HG03565 (cell line): ENCODE results near the gene VAPA.
"Not testable (repeated sequence)": the region's sequence is repeated elsewhere in the genome, so short reads cannot be mapped to it uniquely, and the experiment has no call there.

Experiments used
- ATAC-seq: cut with Tn5 transposase; IDR thresholded peaks from one replicate; pipeline ENCODE4 v1.9.1; 2021; ENCODE audit warnings: mild to moderate bottlenecking, moderate library complexity; ENCODE audit not compliant: unreplicated experiment

VAPA gene

DNA sequence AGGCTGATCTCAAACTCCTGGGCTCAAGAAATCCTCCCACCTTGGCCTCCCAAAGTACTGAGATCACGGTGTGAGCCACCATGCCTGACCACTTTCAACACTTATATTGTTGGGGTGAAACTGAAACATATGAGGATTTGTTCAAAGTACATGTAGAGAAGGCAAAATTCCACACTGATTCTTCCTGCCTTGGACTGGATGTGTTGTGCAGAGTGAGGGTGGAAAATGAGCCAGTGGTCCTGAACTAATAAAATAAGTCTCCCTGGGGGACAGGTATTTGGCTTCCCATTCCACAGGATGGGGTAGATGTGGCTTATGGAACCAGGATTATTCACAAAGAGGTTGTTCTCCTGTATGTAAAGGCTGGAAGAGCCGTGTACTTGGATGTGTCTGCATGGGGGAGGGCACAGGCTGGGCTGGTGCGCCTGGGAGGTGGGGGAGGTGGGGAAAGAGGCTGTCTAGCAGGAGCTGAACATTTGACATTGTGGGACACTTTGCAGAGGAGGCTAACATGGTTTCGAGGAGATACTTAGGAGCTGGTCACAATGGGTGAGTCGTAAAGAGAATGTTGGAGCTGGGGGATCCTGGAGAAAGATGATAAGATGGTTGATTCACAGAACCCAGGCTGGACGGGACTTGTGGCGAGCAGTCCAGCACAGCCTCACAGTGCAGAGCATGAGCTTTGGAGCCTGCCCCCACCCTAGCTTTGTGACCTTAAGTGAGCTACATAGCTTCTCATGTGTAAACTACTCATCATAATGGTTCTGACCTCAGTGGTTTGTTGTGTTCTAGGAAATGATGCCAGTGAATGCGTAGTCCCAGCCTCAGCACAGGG lies 28.4 kb upstream of the VAPA start, which contains the start of gene TXNDC2:
TXNDC2 (plus strand) TSS at position 804 of the 835 bp plus-strand sequence. CDS start 708 bp downstream, outside the sequence.
- no peak for ATAC-seq

DNA sequence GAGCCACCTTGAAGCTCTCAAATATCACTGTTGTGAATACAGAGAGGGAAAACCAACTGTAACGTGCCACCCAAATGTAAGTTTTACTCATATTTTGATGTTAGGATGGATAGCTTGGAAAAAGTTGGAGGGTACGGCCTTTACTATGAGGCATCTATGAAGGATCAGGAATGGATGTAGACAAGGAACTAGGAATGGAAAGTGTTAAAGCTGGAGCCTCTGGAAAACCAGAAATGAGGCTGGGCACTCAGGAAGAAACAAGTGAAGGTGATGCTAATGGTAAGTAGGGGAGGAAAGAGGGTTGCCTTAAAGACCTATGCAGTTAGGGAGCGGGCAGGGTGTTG lies 27.8 kb upstream of the VAPA start:
- ATAC-seq, result no peak

DNA sequence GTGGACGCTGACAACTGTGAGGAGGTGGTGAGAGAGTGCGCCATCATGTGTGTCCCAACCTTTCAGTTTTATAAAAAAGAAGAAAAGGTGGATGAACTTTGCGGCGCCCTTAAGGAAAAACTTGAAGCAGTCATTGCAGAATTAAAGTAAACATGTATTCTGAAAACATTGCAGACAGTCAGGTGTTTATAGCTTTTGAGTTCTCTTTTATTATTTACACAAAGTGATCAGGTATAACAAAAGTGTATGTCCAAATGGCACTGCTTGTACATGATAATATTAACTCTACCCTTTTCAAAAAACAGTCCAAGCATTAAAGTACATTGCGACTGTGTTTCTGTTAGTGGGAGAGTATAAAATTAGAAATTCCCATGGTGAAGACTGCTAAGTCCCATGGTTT lies 25.8 kb upstream of the VAPA start:
- ATAC-seq, result no peak

DNA sequence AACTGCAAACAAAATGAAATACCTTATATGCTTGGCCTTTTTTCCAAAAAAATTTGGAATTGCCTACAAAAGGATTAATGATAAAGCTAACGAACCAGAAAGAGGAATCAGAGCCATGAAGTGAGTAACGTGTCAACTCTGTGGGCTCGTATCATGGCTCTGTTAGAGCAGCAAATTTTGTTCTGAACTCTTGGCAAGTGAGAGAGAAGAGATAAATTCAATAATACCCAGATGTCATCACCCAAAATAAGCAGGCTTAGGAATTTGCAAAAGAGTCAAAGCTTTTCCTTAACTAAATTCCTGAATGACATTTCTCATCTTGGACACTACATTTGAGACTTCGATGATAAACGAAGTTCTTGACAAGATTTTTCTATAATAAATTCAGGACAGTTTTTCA lies 23.6 kb upstream of the VAPA start:
- no peak for ATAC-seq

DNA sequence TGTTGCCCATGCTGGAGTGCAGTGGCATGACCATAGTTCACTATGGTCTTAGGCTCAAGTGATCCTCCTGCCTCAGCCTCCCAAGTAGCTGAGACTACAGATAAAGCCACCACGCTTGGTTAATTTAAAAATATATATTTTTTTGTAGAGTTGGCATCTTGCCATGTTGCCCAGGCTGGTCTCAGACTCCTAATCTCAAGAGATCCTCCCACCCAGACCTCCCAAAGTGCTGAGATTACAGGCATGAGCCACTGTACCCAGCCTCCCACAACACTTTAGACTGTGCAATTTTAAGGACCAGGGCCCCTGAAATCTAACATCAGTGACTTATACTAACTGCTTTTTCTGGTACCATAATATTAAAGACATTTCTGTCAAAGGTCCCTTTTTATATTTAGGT lies 22.9 kb upstream of the VAPA start:
- no peak for ATAC-seq

DNA sequence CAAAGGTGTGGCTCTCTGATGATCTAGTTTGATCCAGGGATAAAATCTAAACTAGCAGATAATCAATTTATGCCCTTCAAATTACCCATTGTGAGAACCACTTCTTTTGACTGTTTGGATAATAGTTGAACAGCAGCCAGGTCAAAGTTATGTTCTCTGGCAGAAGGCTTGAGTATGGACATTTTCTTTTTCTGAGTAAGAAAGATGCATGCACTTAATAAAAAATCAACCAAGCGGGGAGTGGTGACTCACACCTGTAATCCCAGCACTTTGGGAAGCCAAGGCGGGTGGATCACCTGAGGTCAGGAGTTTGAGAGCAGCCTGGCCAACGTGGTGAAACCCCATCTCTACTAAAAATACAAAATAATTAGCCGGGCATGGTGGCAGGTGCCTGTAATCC lies 22.3 kb upstream of the VAPA start:
- ATAC-seq, result not testable (repeated sequence)

DNA sequence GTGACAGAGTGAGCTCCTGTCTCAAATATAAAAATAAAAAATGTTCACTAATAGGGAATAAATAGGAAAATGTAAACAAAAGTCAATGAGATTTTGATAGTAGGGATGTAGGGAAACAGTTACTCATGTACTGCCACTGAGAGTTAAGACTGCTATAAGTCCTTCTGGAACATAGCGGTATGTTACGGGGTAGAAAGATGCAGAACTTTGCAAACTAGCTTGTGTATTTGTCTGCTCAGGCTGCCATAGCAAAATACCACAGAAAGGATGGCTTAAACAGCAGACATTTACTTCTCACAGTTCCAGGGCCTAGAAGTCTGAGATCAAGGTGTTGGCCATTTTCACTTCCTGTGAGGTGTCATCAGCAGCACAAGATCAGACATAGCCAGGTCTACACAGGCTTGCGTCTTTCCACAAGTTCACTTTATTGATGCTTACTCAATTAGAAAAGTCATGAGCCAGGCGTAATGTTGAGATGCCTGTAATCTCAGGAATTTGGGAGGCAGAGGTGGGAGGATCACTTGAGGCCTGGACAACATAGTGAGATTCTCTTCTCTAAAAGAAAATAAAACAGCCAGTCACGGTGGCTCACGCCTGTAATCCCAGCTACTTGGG lies 19.3 kb upstream of the VAPA start:
- ATAC-seq, result no peak

DNA sequence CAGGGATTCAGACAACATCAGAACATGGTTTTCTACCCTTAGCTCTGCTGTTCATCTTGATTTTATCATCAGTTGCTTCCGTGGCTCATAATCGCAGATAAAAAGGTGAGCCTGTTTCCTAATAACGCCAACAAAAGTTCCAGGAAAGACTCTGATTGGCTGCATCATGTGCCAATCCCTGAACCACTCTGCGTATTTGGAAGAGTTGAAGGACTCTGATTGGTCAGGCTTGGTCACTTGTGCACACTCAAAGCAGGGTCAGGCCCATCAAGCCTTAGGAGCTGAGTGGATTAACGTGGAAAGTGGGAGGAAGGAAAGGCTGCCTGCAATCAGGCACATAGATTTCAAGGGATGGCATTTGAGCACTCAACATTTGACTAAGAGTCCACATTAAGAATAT lies 16.7 kb upstream of the VAPA start:
- no peak for ATAC-seq

DNA sequence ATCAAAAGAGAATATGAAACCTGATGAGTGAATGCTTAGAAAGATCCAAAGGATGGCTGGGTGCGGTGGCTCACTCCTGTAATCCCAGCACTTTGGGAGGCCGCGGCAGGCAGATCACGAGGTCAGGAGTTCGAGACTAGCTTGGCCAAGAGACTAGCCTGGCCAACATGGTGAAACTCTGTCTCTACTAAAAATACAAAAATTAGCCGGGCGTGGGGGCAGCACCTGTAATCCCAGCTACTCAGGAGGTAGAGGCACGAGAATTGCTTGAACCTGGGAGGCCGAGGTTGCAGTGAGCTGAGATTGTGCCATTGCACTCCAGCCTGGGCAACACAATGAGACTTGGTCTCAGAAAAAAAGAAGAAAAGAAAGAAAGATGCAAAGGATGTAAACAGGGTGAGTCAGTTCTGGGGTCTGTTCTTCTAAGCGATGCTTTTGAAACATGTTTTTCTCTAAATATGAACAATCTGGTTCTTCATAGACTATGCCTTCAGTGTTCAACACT lies 16.0 kb upstream of the VAPA start:
- not testable (repeated sequence) for ATAC-seq

DNA sequence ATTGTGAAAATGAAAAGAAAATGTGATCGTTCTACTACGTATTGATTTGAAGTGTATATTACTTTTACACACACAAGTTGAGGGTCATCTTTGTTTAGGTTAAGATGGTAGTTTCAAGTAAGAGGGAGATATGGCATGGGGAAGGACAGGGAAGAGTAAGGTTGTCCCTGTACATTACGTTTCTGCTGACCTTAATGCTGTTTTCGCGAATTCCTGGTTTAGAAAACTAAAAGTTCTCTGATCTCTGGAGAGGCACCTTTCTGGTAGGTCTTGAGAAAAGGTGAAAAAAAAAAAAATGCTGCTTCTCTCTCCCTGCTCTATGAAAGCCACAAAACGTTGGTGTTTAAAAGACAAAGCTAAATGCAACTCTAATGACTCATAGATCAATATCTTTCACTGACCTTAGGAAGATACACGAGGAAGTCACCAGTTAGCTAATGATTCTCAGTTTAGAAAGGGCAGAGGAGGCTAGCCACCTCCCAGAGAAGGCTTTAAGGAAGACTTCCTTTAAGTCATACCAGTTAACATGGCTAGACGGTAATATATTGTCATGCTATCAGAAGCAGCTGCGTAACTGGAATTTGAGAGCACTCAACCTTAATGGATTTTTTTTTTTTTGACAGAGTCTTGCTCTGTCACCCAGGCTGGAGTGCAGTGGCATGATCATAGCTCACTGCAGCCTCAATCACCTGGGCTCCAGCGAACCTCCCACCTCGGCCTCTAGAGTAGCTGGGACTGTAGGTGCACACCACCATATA lies 14.8 kb upstream of the VAPA start:
- ATAC-seq, result peak; percentile 64

DNA sequence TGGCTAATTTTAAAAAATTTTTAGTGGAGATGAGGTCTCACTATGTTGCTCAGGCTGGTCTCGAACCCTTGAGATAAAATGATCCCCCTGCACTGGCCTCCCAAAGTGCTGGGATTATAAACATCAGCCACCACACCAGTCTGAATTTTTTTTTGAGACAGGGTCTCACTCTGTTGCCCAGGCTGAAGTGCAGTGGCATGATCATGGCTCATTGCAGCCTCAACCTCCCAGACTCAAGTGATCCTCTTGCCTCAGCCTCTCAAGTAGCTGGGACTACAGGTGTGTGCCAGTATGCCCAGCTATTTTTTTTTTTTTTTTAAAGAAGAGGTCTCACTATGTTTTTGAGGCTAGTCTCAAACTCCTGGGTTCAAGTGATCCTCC lies 14.3 kb upstream of the VAPA start:
- not testable (repeated sequence) for ATAC-seq

DNA sequence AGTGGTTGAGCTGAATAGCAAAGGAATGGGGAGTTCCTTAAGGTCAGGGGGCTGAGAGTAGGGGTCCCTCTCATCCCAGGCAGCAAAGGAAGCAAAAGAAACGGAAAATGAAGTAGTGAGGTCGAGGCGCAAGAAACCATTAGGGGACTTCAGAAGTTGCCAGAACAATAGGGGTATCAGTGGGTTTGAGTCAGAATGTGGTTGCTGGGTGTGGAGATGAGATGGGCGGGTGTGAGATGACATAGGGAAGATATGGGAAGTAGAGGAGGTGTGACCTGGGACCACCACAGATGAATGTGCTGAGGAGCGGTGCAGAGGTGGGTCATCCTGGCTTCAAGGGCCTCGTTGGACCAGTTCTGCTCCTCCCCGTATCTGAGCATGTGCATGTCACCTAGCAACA lies 13.1 kb upstream of the VAPA start:
- ATAC-seq, result no peak

DNA sequence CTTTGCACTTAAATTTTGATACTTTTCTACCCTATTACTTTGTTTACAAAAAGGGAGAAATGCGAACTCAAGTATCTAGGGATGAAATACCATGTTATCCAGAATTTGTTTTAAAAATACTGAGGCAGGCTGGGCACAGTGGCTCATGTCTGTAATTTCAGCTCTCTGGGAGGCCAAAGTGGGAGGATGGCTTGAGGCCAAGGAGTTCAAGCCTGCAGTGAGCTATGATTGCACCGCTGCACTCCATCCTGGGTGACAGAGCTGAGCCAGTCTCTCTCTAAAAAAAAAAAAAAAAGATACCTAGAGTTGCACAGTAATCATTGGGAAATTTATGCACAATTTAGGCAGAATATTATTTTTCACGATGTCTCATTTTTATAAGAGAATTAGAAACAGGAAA lies 12.4 kb upstream of the VAPA start:
- no peak for ATAC-seq

DNA sequence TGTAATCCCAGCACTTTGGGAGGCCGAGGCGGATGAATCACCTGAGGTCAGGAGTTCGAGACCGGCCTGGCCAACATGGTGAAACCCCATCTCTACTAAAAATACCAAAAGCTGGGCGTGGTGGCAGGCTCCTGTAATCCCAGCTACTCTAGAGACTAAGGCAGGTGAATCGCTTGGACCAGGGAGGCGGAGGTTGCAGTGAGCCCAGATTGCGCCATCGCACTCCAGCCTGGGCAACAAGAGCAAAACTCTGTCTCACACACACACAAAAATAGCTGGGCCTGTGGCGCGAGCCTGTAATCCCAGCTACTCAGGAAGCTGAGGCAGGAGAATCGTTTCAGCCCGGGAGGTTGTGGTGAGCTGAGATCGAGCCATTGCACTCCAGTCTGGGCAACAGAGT lies 11.6 kb upstream of the VAPA start:
- ATAC-seq, result not testable (repeated sequence)

DNA sequence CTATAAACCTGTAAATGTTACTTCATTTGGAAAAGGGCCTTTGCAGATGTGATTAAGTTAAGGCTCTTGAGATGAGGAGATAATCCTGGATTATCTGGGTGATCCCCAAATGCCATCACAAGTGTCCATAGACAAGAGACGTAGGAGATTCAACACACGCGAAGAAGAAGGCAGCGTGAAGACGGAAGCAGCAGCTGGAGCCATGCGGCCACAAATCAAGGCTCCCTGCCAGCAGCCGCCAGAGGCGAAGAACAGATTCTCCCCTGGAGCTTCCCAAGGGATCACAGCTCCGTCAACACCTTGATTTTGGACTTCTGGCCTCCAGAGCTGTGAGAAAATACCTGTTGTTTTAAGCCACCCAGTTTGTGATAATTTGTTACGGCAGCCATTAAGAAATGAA lies 11.0 kb upstream of the VAPA start:
- no peak for ATAC-seq

DNA sequence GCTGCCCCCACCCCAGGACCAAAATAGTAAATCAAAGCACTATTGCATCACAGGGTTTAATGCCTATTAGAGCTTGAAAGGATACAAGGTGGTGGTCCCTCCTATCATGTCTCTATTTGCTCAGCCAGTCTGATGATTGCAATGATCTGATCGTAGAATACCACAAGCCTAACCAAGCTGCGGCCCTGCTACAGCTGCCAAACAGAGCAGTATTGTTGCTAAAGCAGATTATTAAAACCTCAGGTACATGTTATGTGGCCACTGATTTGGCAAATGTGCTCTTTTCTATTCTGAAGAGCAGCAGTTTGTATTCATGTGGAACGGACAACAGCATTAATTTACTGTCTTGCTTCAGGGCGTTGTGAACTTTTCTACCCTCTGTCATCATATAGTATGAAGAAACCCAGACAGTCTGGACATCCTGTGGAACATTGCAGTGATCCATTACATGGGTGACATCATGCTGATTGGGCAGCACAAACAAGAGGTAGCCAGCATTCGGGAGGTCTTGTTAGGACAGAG lies 8.4 kb upstream of the VAPA start:
- ATAC-seq, result no peak

DNA sequence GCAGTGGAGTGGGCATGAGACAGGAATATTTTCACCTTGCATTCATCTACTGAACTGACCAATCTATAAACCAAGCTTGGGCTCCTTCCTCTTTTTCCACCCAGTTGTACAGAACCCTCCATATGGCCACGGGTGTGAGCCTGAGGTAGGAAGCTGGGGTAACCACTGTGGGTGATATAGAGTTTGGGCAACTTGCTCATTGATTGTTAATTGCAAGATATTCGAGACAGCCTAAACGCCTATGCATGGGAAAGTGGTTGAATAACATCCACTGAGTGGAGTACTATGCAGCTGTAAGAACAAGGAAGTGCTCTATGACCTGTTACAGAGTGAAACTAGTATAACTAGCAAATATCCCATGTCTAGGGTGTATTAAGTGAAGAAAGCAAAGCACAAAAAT lies 7.3 kb upstream of the VAPA start:
- ATAC-seq, result no peak

DNA sequence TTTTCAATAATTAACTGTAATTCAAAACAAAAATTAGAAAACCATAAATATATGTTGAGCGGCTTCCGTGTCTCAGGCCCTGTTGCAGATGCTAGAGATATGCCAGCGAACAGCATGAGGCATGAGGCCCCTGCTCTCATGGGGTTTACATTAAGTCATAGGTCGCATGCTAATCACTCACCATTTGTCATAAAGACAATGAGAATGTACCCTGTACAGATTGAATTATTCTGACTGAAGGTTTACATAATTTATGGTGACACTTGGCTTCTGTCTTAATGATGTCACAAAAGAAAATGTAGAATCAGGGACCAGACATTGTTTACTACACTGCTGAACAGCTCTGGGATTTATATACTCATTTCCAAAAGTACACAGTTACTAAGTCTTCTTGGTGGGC lies 5.9 kb upstream of the VAPA start:
- no peak for ATAC-seq

DNA sequence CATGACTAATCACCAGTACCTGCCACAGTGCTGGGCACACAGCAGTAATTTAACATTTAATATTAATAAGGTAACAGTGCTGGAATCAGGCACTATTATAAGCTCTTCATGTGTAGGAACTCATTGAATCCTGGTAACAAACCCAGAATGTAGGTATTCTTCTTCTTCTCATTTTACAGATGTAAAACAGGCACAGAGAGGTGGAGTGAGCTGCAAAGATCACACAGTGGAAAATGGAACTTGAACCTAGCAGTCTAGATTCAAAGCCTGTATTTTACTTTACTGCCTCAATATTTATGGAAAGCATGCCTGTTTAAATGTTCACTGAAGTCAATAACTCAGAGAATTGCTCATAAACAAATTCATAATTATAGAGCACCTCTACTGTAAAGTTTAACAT lies 3.7 kb upstream of the VAPA start:
- no peak for ATAC-seq

DNA sequence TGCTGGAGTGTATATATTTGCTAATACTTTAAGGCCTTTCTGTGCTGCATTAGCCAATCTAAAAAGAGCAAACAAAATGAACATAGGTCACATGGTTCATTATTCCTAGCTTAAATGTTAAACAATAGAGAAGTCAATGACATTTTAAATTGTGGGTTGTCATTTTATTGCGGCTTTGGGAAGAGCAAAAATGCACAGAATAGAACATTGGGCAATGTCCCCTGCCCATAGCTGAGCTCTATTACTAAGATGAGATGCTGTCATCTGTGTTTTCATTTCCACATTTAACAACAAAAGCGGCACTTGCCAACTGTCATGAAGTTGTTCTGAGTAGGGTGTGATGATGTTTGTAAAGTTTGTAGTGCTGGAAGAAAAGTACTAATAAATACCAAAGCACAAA lies 3.2 kb upstream of the VAPA start:
- no peak for ATAC-seq

DNA sequence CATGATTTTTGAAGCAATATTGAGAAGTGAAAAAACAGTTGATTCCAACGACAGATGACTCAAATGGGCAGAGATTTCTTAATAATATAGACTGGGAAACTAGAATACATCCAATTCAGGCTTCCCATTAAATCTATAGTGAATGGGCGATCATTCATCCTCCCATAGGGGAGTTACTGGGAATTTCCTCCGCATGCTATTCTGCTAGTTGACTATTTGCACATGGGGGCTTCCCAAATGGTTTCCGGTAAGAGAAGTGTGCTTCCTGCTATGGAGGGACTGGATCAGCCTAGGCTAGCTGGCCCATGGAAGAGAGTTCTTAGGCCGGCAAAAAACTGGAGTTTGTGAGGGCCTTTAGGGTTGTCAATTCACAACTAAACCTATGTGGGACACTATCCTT lies 2.6 kb upstream of the VAPA start:
- no peak for ATAC-seq

DNA sequence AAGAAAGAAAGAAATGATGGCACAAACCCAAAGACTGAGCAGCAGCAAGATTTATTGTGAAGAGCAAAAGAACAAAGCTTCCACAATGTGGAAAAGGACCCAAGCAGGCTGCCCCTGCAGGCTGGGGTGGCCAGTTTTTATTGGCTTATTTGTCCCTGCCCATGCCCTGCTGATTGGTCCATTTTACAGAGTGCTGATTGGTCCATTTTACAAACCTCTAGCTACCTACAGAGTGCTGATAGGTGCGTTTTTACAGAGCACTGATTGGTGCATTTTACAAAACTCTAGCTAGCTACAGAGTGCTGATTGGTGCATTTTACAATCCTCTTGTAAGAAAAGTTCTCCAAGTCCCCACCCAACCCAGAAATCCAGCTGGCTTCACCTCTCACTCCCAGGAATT lies 1.5 kb upstream of the VAPA start:
- ATAC-seq, result not testable (repeated sequence)
